Right atrium auricular region (tissue), 2 donors: ENCODE measurements around the gene ZBTB5. TPM values are rescaled to one million over a fixed set of nuclear protein-coding genes. Genes with fewer than 3 reads are reported as not detected.

ENCODE experiments used
- DNase-seq: peaks from one replicate; pipeline ENCODE4 v3.0.0-alpha.2; 2019; ENCODE audit warnings: low spot score
- H3K27ac ChIP-seq, 2 donors: fragments of 200-600 bp; sonication (generic); 1 replicate in 1 of 2; 2 replicates in 1 of 2; pipeline ENCODE4 v1.5.1; 2016 to 2019
- H3K27me3 ChIP-seq, 2 donors: fragments of 200-600 bp; sonication (generic); one replicate each; pipeline versions ENCODE4 v1.5.1 to v1.6.0; 2017 to 2019
- H3K36me3 ChIP-seq: fragments of 200-600 bp; sonication (generic); one replicate; pipeline ENCODE4 v1.5.1; 2016
- H3K4me1 ChIP-seq, 2 donors: fragments of 200-600 bp; sonication (generic); one replicate each; pipeline versions ENCODE4 v1.5.1 to v1.6.0; 2017 to 2019
- H3K4me3 ChIP-seq, 2 donors: fragments of 200-600 bp; sonication (generic); 1 replicate in 1 of 2; 2 replicates in 1 of 2; pipeline ENCODE4 v1.5.1; 2017 to 2019; ENCODE audit warnings: mild to moderate bottlenecking in 1 of 2, moderate library complexity in 1 of 2
- H3K9me3 ChIP-seq, 2 donors: fragments of 200-600 bp; sonication (generic); one replicate each; pipeline ENCODE4 v1.5.1; 2019
- CTCF ChIP-seq, 2 donors: fragments of 200-600 bp; sonication (generic); IDR thresholded peaks; one replicate each; pipeline ENCODE4 v1.5.1; 2019; ENCODE audit warnings: antibody characterized with exemption in 2 of 2
- total RNA-seq, 2 donors: library from RNA; depleted of rRNA; stranded (reverse); fragments of >200 nt; gene quantifications; one replicate each; pipeline ENCODE4 v1.1.0, GENCODE V29; 2016

ZBTB5 gene
- total RNA-seq, 2 donors from 2014 or later: 4.9 to 9.9 TPM

- no peak for TF ChIP-seq CTCF (IDR thresholded peaks at IDR 0.05)
- no peak for DNase-seq
- peaks cover 54% of the 10 kb centered on the region for H3K36me3 ChIP-seq
- no peak overlapping the region for H3K4me3 ChIP-seq
- no peaks in the 10 kb centered on the region for H3K27me3 ChIP-seq
- peaks cover 0 to 13% of the 10 kb centered on the region in 2 donors for H3K4me1 ChIP-seq
- no peak overlapping the region for H3K27ac ChIP-seq
- H3K9me3 ChIP-seq: no peaks in the 10 kb centered on the region
Measured at GRCh38 chr9:37441776-37442370, 23.4 kb downstream of the ZBTB5 start.

GRCh38 chr9:37438359-37438758, 26.9 kb downstream of the ZBTB5 start:
- H3K27me3 ChIP-seq: no peaks in the 10 kb centered on the region
- H3K4me1 ChIP-seq: peaks cover 0 to 35% of the 10 kb centered on the region in 2 donors
- no peaks in the 10 kb centered on the region for H3K9me3 ChIP-seq
- no peak overlapping the region for H3K27ac ChIP-seq
- TF ChIP-seq CTCF (IDR thresholded peaks at IDR 0.05): no peak
- H3K4me3 ChIP-seq: no peak overlapping the region
- DNase-seq: no peak
- peaks cover 73% of the 10 kb centered on the region for H3K36me3 ChIP-seq

- Histone ChIP-seq H3K9me3 (no peaks in the 10 kb centered on the region), H3K4me3 (no peak overlapping the region), H3K27ac (no peak overlapping the region), H3K36me3 (peaks cover 74% of the 10 kb centered on the region), H3K27me3 (no peaks in the 10 kb centered on the region), H3K4me1 (peaks cover 0 to 43% of the 10 kb centered on the region in 2 donors)
- TF ChIP-seq CTCF (IDR thresholded peaks at IDR 0.05): no peak
- DNase-seq: no peak
Measured at GRCh38 chr9:37437621-37438020, 27.6 kb downstream of the ZBTB5 start.

GRCh38 chr9:37437010-37437409, 28.2 kb downstream of the ZBTB5 start:
- peaks cover 0 to 47% of the 10 kb centered on the region in 2 donors for H3K4me1 ChIP-seq
- no peaks in the 10 kb centered on the region for H3K9me3 ChIP-seq
- H3K36me3 ChIP-seq: peaks cover 69% of the 10 kb centered on the region
- H3K4me3 ChIP-seq: no peak overlapping the region
- no peaks in the 10 kb centered on the region for H3K27me3 ChIP-seq
- no peak for TF ChIP-seq CTCF (IDR thresholded peaks at IDR 0.05)
- no peak overlapping the region for H3K27ac ChIP-seq
- no peak for DNase-seq

- Histone ChIP-seq H3K9me3 (no peaks in the 10 kb centered on the region), H3K4me3 (no peak overlapping the region), H3K27me3 (no peaks in the 10 kb centered on the region), H3K4me1 (peaks cover 0 to 47% of the 10 kb centered on the region in 2 donors), H3K36me3 (peaks cover 64% of the 10 kb centered on the region), H3K27ac (no peak overlapping the region)
- DNase-seq: no peak
- TF ChIP-seq CTCF (IDR thresholded peaks at IDR 0.05): no peak
Measured at GRCh38 chr9:37436540-37436939, 28.7 kb downstream of the ZBTB5 start.

GRCh38 chr9:37433867-37434371, 31.3 kb downstream of the ZBTB5 start:
- DNase-seq: no peak
- H3K9me3 ChIP-seq: no peaks in the 10 kb centered on the region
- H3K4me3 ChIP-seq: no peak overlapping the region
- H3K27me3 ChIP-seq: no peaks in the 10 kb centered on the region
- peaks cover 0 to 47% of the 10 kb centered on the region in 2 donors for H3K4me1 ChIP-seq
- H3K36me3 ChIP-seq: peaks cover 61% of the 10 kb centered on the region
- TF ChIP-seq CTCF (IDR thresholded peaks at IDR 0.05): no peak
- H3K27ac ChIP-seq: no peak overlapping the region
